Amygdala (tissue), 56 donors: ENCODE data around the gene HOMER2.
"Not testable (repeated sequence)": the region's sequence is repeated elsewhere in the genome, so short reads cannot be mapped to it uniquely, and the experiment has no call there.

Experiments
- DNase-seq, 56 donors: peaks; one replicate each; lab custom pipeline; 2025; lab: John Stamatoyannopoulos, UW

HOMER2 gene

GRCh38 chr15:82843566-82843965 is 109.0 kb downstream of the HOMER2 start:
- no peak for DNase-seq

DNA sequence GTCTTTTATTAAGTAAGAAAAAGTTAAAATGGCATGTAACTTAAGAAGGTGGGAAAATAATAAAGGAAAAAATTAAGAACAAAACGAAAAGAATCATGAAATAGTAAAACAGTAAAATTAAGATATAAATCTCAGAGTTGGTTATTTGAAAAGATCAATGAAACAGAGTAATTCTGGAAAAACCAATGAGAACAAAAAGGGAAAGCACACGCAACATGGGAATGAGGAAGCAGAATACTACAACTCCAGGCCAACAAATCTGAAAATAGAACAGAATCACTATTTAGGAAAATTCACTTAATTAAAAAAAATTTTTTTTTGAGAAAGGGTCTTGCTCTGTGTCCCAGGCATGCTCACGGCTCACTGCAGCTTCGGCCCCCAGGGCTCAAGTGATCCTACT is 112.4 kb downstream of the HOMER2 start:
- DNase-seq: no peak

DNA sequence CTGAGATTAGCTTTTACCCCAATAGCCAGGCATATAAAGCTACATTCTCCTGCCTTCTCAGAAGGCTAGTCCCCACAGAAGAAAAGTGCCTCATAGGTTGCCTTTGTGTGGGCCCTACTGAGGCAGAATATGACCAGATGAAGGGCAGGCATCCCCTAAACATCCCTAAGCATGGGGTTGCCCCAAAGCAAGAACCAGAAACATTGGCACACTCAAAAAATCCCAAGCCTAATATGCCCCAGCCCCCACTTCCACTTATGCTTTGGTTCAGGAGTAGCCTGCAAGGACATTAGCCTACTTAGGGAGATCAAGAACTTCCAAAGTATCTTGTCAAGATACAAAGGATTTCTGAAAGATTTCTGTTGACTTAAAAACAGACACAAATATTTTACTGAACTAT is 113.4 kb downstream of the HOMER2 start:
- no peak for DNase-seq

GRCh38 chr15:82838096-82838735 is 114.3 kb downstream of the HOMER2 start:
- DNase-seq: no peak

- no peak for DNase-seq
These were observed 117.1 kb downstream of the HOMER2 start for GRCh38 chr15:82835391-82835917.

GRCh38 chr15:82833362-82833682 is 119.2 kb downstream of the HOMER2 start:
- DNase-seq: no peak

DNA sequence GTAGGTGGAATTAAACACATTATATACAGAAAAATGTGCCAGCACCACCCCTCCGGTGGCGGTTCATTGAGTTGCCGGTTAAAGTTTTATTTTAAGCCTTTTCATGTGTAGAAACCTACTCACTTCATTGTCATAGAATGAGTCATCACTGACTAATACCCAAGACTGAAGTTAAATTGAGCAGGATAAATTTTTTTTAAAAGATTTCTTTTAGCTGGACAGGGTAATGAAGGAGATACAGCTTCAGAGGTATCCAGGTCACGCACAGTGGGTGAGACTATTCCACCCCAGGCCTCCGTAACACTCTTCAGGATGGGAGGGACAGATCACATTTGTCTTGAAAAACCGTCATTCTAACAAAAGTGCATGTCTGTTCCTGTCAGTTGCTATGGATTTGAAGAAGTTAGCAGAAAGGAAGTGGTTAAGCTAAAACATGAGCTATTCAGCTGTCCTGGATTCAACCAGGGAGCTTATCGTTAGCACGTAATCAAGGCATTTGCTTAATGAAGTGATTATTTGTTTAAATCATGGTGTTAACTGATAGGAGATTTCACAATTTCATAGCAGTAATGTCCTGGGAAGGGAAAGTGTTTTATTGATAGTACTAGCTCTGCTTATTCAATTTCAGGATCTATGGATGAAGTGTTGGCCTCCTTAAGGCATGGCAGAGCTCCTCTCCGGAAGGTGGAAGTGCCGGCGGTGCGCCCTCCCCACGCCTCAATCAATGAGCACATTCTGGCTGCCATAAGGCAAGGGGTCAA is 119.7 kb downstream of the HOMER2 start:
- DNase-seq: peak in 5 of 56 donors; percentile 14 to 51 (median 23)

GRCh38 chr15:82831894-82832600 is 120.5 kb downstream of the HOMER2 start:
- no peak for DNase-seq

DNA sequence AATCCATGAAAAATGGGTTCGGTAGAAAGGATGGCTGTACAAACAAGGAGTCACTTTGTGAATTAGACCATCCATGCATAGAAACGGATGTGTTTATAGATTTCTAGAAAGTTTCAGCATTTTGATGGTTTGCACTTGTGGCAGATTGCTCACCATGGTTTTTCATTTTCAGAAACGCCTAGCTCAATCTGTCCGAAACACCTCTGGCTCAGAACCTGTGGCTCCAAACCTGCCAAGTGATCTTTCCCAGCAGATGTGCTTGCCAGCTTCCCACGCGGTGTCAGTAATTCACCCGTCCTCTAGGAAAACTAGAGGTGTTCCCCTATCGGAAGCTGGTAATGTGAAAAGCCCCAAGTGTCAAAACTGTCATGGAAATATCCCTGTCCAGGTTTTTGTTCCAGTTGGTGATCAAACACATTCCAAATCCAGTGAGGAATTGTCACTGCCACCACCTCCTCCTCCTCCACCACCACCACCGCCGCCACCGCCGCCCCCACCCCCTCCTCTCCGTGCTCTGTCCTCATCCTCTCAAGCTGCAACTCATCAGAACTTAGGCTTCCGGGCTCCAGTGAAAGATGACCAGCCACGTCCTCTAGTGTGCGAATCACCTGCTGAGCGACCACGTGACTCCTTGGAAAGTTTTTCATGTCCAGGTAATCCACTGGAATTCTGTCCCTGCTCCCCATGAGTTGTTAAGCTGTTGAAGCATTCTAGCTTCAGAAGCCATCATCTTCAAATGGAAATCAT is 121.9 kb downstream of the HOMER2 start:
- DNase-seq: no peak

DNA sequence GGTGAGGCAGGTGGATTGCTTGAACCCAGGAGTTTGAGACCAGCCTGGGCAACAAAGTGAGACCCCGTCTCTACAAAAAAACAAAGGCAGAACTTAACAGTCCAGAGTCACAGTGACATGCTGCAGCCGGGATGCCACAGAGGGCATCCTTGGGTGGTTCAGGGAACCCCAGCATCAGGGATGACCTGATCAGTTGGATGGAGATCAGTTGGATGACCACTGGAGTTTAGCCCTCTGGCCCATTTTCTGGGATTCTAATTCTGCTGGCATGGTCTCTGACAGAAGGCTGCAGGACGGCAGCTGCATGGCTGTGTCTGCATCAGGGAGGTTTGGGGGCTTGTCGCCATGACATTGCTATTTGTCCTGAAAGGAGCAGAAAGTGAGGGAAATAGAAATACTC is 123.3 kb downstream of the HOMER2 start:
- no peak for DNase-seq

GRCh38 chr15:82828075-82828474 is 124.4 kb downstream of the HOMER2 start:
- no peak for DNase-seq

- DNase-seq: no peak
These were observed 129.5 kb downstream of the HOMER2 start for GRCh38 chr15:82823049-82823448.

- not testable (repeated sequence) for DNase-seq
These were observed 130.7 kb downstream of the HOMER2 start for GRCh38 chr15:82821851-82822250.

GRCh38 chr15:82821396-82821795 is 131.1 kb downstream of the HOMER2 start:
- not testable (repeated sequence) for DNase-seq

GRCh38 chr15:82820128-82820527 is 132.4 kb downstream of the HOMER2 start:
- no peak for DNase-seq

GRCh38 chr15:82812994-82813393 is 139.5 kb downstream of the HOMER2 start:
- no peak for DNase-seq

DNA sequence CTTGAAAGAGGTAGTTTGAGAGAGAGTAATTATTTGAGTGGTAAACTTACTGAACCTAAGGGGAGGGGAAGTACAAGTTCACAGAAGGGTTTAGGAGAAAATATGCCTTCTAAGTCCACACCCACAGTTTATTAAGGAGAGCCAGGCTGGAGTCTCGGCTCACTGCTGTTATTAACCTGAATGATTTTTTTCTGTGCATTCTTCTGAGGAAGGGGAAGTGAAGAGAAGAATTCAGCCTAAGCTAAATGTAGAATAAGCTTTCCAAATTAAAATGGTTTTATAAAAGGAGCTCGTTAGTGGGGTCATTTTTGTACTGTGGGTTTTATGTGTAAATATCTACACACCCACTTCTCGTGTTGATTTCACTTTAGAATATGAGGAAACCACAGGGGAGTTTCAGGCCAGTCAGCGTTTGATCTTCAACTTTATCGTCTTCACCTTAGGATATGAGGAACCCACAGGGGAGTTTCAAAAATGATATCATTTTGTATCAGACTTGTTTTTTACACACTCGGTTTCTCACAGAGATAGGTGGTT is 141.6 kb downstream of the HOMER2 start:
- no peak for DNase-seq

GRCh38 chr15:82810061-82810889 is 142.2 kb downstream of the HOMER2 start:
- DNase-seq: peak in 13 of 56 donors; percentile 5 to 69 (median 44)

DNA sequence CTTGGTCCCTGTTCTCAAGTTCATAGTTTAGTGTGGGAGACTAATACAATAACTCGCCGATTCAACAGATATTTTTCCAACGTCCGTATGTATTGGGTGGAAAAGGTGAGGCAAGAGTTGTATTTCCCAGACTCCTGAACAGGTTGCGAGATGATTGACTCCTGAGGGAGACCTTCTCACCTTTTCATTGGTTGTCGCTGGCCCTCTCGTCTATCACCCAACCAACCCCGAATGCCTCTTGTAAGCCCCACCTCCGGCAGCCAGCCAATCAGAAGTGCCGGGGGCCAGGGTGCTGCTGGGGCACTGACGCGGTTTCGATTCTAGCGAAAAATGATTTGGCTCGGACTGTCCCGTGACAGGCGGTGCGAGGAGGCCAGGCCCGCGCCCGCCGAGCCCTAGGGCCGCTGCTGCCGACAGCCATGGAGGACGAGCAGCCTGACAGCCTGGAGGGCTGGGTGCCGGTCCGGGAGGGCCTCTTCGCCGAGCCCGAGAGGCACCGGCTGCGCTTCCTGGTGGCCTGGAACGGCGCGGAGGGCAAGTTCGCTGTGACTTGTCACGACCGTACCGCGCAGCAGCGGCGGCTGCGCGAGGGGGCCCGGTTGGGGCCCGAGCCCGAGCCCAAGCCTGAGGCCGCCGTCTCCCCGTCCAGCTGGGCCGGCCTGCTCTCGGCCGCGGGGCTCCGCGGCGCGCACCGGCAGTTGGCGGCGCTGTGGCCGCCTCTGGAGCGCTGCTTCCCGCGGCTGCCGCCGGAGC is 143.0 kb downstream of the HOMER2 start, which contains the start of gene WHAMM:
TSS of gene WHAMM (plus strand) at position 321 of the 753 bp plus-strand sequence. CDS start at position 420, 99 bp downstream.
- peak; percentile 69 to 99 (median 96) for DNase-seq
